ENCODE results near the gene NR1I2.

The NR1I2 gene

DNA sequence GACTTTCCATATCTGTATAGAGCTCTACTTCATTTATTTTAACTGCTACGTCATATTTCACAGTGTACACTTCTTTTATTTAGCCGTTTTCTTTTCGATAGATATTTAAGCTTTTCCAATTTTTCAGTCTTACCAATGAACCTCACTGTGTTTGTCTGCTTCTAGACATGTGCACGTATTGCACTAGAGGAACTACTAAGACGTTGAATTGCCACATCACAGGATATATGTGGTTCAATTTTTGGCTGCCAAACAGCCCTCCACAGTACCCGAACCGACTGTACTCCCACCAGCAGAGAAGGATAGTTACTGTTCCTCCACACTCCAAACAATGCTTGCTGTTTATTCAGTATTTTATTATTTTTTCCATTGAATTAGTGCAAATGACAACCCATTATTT lies 2.0 kb downstream of the NR1I2 start:
- Histone ChIP-seq H3K79me2 (ENCODE audit: insufficient read depth, low read length) (no peaks in the 10 kb centered on the region), H3K36me3 (ENCODE audit: insufficient read depth, low read length) (no peaks in the 10 kb centered on the region), H4K20me1 (ENCODE audit: insufficient read depth, low read length, poor library complexity, severe bottlenecking) (no peaks in the 10 kb centered on the region), H3K4me1 (ENCODE audit: insufficient read depth, low read length, poor library complexity, severe bottlenecking) (peaks cover 4% of the 10 kb centered on the region), H3K9me3 (ENCODE audit: insufficient read depth, low read depth, low read length) (no peaks in the 10 kb centered on the region), H3K4me3 (ENCODE audit: low read length, poor library complexity, severe bottlenecking) (no peak overlapping the region), H3K9ac (ENCODE audit: low read depth, low read length, poor library complexity, severe bottlenecking) (no peak overlapping the region), H3K27me3 (ENCODE audit: insufficient read depth, low read length, poor library complexity, severe bottlenecking) (no peaks in the 10 kb centered on the region), H3K4me2 (ENCODE audit: low read depth, low read length, poor library complexity, severe bottlenecking) (no peak overlapping the region), H2AFZ (ENCODE audit: low read length) (no peak overlapping the region), H3F3A (ENCODE audit: low read depth) (no peaks in the 10 kb centered on the region), H3K9me2 (replicated peaks; ENCODE audit: low read depth, low read length) (no peaks in the 10 kb centered on the region)
- TF ChIP-seq EZH2phosphoT487 (IDR thresholded peaks at IDR 0.05; ENCODE audit: borderline replicate concordance), result no peak
- TF ChIP-seq, protein P1, sequence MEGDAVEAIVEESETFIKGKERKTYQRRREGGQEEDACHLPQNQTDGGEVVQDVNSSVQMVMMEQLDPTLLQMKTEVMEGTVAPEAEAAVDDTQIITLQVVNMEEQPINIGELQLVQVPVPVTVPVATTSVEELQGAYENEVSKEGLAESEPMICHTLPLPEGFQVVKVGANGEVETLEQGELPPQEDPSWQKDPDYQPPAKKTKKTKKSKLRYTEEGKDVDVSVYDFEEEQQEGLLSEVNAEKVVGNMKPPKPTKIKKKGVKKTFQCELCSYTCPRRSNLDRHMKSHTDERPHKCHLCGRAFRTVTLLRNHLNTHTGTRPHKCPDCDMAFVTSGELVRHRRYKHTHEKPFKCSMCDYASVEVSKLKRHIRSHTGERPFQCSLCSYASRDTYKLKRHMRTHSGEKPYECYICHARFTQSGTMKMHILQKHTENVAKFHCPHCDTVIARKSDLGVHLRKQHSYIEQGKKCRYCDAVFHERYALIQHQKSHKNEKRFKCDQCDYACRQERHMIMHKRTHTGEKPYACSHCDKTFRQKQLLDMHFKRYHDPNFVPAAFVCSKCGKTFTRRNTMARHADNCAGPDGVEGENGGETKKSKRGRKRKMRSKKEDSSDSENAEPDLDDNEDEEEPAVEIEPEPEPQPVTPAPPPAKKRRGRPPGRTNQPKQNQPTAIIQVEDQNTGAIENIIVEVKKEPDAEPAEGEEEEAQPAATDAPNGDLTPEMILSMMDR (conservative IDR thresholded peaks at IDR 0.05; ENCODE audit: low read length), result no peak

DNA sequence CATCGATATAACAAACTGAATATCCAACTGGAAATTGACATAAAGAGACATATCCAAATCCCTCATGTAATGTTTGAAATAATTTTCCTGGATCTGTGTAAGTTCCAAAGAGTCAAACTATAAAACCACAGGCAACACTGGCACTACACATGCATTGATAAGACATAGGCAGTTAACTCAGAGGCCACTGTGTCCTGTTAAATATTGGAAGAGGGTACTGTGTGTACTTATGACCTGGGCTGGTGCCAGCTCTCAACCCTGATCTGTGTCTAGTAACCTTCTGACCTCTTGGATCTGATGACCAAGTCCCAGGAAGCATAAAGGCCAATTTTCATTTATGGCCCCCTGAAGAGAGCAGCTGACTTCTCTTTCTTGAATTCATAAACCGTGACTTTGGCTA lies 4.5 kb downstream of the NR1I2 start:
- no peak for TF ChIP-seq EZH2phosphoT487 (IDR thresholded peaks at IDR 0.05; ENCODE audit: borderline replicate concordance)
- TF ChIP-seq, protein P1 (conservative IDR thresholded peaks at IDR 0.05; ENCODE audit: low read length), result no peak
- Histone ChIP-seq H3K4me1 (ENCODE audit: insufficient read depth, low read length, poor library complexity, severe bottlenecking) (no peaks in the 10 kb centered on the region), H2AFZ (ENCODE audit: low read length) (no peak overlapping the region), H3K9me2 (replicated peaks; ENCODE audit: low read depth, low read length) (no peaks in the 10 kb centered on the region), H3F3A (ENCODE audit: low read depth) (no peaks in the 10 kb centered on the region), H3K9me3 (ENCODE audit: insufficient read depth, low read depth, low read length) (no peaks in the 10 kb centered on the region), H3K36me3 (ENCODE audit: insufficient read depth, low read length) (no peaks in the 10 kb centered on the region), H3K4me2 (ENCODE audit: low read depth, low read length, poor library complexity, severe bottlenecking) (no peak overlapping the region), H3K9ac (ENCODE audit: low read depth, low read length, poor library complexity, severe bottlenecking) (no peak overlapping the region), H3K4me3 (ENCODE audit: low read length, poor library complexity, severe bottlenecking) (no peak overlapping the region), H3K27me3 (ENCODE audit: insufficient read depth, low read length, poor library complexity, severe bottlenecking) (no peaks in the 10 kb centered on the region), H3K79me2 (ENCODE audit: insufficient read depth, low read length) (no peaks in the 10 kb centered on the region), H4K20me1 (ENCODE audit: insufficient read depth, low read length, poor library complexity, severe bottlenecking) (no peaks in the 10 kb centered on the region)

DNA sequence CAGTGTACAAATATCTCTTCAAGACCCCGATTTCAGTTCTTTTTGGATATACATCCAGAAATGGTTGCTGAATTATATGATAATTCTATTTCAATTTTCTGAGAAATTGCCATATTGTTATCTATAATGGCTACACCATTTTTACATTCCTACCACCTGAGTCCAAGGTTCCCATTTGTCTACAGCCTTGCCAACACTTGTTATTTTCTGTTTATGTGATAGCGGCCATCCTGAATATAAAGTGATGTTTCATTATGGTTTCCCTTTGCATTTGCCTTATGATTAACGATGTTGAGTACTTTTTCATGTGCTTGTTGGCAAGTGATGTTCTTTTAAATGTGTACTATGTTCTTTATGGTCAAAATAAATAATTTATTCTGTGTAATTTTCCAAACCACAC lies 8.5 kb downstream of the NR1I2 start:
- no peak overlapping the region for H3K4me3 ChIP-seq (ENCODE audit: low read length, poor library complexity, severe bottlenecking)

More for the DNA sequence above, 8.5 kb downstream of the NR1I2 start:
- TF ChIP-seq, protein P1 (conservative IDR thresholded peaks at IDR 0.05; ENCODE audit: low read length), result no peak
- TF ChIP-seq EZH2phosphoT487 (IDR thresholded peaks at IDR 0.05; ENCODE audit: borderline replicate concordance), result no peak
- H3K4me1 ChIP-seq (ENCODE audit: insufficient read depth, low read length, poor library complexity, severe bottlenecking), result no peaks in the 10 kb centered on the region
- H3K36me3 ChIP-seq (ENCODE audit: insufficient read depth, low read length), result no peaks in the 10 kb centered on the region
- no peak overlapping the region for H3K9ac ChIP-seq (ENCODE audit: low read depth, low read length, poor library complexity, severe bottlenecking)
- no peak overlapping the region for H3K4me2 ChIP-seq (ENCODE audit: low read depth, low read length, poor library complexity, severe bottlenecking)
- no peaks in the 10 kb centered on the region for H3K9me2 ChIP-seq (replicated peaks; ENCODE audit: low read depth, low read length)
- H3K79me2 ChIP-seq (ENCODE audit: insufficient read depth, low read length), result no peaks in the 10 kb centered on the region
- no peaks in the 10 kb centered on the region for H3K9me3 ChIP-seq (ENCODE audit: insufficient read depth, low read depth, low read length)
- H4K20me1 ChIP-seq (ENCODE audit: insufficient read depth, low read length, poor library complexity, severe bottlenecking), result no peaks in the 10 kb centered on the region
- no peaks in the 10 kb centered on the region for H3K27me3 ChIP-seq (ENCODE audit: insufficient read depth, low read length, poor library complexity, severe bottlenecking)
- H2AFZ ChIP-seq (ENCODE audit: low read length), result no peak overlapping the region
- H3F3A ChIP-seq (ENCODE audit: low read depth), result no peaks in the 10 kb centered on the region
